Fibroblast of lung (primary cell): ENCODE data around the gene KLF18.

Source experiments
- EZH2 ChIP-seq: IDR thresholded peaks from 2 replicates; pipeline ENCODE4 v1.5.1; 2012; ENCODE audit warnings: low read length, control low read depth, mild to moderate bottlenecking; ENCODE audit errors: missing control alignments
- TF ChIP-seq, protein P1 (sequence below), 2 donors: IDR thresholded peaks in 1 of 2; conservative IDR thresholded peaks in 1 of 2; 1 replicate in 1 of 2; 2 replicates in 1 of 2; pipeline ENCODE4 v1.5.1; 2011 to 2012; ENCODE audit warnings: low read length in 2 of 2, control low read depth in 1 of 2, inconsistent platforms in 1 of 2, low read depth in 1 of 2, mild to moderate bottlenecking in 1 of 2

DNA sequence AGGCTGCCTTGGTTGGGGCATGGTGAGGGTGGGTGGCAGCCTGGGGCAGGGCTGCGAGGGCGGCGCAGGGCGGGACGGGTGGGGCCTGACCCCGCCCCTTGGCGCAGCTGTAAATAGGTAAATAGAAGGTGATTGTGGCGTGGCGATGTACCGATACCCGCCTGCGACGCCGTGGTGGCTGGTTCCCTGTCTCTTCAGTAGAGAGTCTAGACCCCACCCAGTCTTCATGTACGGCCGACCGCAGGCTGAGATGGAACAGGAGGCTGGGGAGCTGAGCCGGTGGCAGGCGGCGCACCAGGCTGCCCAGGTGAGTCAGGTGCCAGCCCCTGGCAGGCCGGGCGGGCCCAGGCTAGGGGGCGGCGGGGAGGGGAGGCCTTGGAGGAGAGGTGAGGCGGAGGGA lies 22.7 kb downstream of the KLF18 start, which contains the start of gene KLF17:
- TF ChIP-seq EZH2: no peak
- TF ChIP-seq, protein P1, sequence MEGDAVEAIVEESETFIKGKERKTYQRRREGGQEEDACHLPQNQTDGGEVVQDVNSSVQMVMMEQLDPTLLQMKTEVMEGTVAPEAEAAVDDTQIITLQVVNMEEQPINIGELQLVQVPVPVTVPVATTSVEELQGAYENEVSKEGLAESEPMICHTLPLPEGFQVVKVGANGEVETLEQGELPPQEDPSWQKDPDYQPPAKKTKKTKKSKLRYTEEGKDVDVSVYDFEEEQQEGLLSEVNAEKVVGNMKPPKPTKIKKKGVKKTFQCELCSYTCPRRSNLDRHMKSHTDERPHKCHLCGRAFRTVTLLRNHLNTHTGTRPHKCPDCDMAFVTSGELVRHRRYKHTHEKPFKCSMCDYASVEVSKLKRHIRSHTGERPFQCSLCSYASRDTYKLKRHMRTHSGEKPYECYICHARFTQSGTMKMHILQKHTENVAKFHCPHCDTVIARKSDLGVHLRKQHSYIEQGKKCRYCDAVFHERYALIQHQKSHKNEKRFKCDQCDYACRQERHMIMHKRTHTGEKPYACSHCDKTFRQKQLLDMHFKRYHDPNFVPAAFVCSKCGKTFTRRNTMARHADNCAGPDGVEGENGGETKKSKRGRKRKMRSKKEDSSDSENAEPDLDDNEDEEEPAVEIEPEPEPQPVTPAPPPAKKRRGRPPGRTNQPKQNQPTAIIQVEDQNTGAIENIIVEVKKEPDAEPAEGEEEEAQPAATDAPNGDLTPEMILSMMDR (conservative IDR thresholded peaks at IDR 0.05 in 1 of 2, IDR thresholded peaks at IDR 0.05 in 1 of 2; ENCODE audit: low read depth in 1 of 2, low read length in 2 of 2): no peak
